GM12891 (cell line): ENCODE measurements around the gene MICU2.

Experiments used
- POLR2A ChIP-seq: IDR thresholded peaks from 2 replicates; pipeline ENCODE4 v1.6.1; 2011; ENCODE audit warnings: low read depth, low read length, control low read depth
- SPI1 ChIP-seq: IDR thresholded peaks from 2 replicates; pipeline ENCODE4 v1.6.1; 2011; ENCODE audit warnings: low read depth, low read length, control low read depth

DNA sequence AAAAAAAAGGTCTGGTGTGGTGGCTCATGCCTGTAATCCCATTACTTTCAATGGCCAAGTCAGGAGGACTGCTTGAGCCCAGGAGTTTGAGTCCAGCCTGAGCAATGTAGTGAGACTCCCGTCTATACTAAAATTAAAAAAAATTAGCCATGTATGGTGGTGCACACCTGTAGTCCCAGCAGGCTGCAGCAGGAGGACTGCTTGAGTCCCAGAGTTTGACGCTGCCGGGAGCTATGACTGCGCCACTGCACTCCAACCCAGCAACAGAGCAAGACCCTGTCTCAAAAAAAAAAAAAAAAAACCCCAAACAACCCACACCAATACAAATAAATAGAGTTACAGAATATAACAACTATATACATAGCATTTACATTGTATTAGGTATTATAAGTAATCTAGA is 65.7 kb downstream of the MICU2 start:
- no peak for TF ChIP-seq POLR2A
- TF ChIP-seq SPI1 = no peak
